CD4-positive, alpha-beta T cell treated with Interleukin-21 for 1 hour (primary cell): ENCODE results near the gene HOXB3.

Experiments used
- DNase-seq: peaks from one replicate; pipeline ENCODE4 v3.0.0-alpha.2; 2020

The HOXB3 gene

DNA sequence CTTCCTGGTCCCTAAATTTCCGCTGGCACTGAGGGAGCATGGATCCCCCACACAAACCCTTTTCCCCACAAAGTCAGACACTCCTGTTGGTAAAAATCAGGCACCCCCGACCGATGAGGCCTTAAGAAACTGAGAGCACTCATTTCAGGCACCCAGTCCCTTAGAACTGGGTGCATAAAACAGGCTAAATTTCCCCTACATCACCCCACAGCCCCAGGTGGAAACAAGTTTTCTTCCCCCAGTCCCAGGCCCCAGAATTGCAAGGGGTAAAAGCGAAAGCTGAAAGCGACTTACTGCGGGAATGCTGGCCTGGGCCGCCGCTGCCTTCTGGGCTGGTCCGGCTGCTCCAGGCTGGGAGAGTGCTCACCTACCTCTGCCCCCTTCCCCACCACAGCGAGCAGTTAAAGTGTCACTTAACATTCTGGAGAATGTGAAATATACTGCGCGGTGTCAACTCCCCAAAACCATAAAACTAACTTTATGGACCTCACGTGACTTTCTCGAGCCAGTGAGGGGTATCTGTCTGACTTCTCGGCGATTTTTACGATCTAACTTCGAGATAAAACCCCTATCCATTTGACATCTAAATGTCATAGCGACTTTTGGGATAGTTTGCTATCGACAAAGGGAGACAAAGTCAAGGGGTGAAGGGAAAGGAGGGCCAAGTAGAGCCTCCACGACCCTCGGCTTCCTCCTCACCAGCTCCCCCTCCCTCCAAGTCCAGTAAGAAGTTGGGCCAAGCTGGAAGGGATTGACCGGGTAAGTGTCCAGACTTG lies at the start of gene HOXB3:
HOXB3 (minus strand) TSS at position 411 of the 776 bp plus-strand sequence. CDS start 37,767 bp downstream, outside the sequence.
- no peak for DNase-seq

DNA sequence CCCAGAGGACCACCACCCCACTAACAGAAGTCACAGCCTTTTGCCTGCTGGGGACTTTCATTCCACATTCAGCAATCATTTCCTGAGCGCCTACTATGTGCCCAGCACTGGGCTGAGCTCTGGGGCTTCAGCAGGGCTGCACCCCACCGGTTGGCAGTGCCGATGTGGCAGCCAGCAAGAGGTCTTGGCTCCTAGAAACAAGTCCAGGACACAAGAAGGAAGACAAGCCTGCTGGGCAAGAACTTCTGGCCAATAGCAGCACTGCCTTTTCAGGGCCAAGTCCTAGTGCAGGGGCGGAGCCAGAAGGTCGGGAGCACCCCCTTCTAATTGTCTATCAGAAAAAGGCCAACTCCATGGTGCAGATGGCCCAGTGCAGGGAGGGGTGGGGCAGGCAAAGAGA lies 49.1 kb upstream of the HOXB3 start:
- DNase-seq = no peak

DNA sequence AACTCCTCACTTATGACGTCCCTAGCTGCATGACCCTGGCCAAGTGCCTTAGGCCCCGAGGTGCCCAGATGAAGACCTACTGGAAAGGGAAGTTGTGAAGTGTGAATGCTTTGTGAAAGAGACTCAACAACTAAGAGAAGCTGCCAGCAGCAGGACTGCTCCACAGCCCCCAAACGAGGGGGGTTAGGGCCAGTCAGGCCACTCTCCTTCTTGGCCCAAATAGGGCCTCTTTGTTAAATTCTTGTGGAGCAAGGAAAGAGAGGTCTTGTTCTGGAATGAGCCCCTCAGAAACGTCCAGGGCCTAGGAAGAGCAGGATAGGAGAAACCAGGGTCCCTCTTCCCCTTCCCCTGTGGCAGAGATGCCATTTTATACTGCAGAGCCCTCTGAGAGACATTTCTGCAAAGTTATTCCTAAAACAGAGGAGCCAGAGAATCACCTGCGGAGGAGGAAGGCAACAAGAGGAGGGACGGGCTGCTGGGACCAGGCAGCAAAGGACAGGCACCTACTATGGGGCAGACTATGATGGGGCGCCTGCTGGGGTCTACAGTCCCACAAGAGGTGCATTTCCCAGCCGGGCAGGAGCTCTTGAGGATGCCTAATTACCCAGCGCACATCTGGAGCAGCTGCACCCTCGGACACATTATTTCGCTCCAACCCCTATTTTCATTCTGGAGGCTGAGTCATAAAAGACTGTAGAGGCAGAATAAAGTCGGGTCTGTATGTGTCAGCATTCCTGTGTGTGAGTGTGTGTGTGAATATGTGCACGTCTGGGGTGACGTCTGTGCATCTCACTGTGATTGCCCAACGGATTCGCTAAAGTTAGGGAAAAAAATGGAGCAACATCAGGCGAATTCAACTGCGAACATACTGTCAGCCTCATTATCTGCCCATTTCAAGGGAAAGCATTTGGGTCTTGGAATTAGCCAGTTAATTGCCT lies 47.6 kb upstream of the HOXB3 start:
- DNase-seq = no peak

DNA sequence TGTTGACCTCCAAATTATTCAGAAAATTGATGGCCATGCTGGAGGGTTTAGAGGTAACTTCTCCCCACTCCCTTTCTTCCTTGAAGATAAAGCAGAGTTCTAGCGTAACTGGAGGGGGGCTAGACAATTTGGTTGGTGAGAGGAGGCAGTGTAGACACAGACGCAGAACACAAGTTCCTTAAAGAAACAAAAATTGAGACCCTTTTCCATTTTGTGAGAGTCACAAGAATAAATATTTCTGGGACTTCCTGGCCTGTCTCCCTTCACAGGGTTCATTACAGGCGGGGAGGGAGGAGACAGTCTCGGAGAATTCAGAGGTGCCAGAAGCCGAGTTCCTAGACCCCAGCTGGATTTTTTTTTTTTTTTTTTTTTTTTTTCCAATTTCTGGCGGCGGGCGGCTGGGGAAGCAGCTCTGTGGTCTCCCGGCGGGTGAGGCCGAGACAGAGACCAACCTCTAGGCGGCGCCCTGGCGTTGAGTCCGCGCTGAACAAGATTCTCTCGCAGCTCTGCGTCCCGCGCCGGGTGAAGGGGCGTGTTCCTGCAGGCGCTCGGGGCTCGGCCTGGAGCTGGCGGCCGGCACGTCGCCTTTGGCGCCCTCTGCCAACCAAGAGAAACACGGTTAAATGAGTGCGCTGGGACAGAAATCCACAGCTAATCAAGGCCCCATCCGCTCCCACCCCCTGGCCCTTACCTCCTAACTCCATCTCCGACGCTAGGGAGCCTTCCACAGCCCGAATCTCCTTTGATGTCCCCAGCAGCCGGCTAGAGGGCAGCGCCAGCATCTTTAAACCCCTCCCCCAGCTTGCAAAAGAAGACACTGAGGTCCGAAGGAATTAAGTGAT lies 46.4 kb upstream of the HOXB3 start:
- peak; percentile 66 for DNase-seq

DNA sequence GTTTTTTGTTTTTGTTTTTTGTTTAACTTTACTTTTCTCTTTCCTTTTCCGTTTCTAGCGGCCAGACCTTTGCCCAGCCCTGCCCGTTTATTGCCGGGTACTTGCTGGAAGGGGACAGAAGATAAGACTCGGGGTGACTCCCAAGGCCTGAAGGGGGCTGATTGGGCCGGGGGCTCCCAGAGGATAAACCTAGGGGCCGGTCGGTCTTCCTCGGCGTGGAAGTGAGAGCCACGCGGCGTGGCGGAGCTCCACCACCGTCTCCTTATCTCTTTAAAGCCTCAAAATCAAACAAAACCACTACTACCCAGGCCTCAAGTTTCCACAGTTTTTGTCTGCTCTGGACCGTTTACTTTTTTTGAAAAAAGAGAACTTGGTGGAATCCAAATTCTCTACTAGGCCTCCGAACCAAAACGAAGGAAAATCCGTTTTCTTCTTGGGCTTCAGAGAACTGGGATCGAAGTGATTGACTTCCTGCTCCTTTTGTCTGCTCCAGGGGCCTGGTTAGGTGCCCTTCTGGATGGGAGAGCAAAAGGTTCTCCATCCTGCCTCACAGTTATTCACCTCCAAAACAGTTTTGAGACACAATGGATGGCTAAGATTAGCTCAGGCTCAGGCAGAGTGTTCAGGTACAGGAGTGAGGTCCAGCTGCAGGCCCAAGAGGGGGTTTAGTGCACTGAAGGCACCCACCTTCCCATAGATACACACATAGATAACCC lies 44.6 kb upstream of the HOXB3 start:
- DNase-seq = no peak

DNA sequence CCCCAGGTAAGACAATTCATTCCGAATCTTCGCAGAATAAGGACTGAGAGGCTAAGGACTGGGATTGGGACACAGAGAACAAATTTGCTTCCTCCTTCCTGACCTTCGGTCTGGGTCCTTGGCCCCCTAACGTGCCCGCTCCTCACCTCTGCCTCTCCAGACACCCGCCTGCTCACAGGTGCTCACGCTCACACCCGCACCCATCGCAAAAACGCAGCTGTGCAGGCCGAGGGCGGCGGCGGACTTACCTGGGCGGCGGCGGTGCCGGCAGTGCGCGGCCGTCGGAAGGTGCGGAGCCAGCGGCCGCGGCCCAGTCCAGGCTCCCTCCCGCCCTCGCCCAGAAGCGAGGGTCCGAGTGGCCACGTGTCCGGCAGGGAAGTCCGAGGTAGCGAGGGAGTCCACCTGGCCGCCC lies 43.2 kb upstream of the HOXB3 start:
- DNase-seq = no peak

DNA sequence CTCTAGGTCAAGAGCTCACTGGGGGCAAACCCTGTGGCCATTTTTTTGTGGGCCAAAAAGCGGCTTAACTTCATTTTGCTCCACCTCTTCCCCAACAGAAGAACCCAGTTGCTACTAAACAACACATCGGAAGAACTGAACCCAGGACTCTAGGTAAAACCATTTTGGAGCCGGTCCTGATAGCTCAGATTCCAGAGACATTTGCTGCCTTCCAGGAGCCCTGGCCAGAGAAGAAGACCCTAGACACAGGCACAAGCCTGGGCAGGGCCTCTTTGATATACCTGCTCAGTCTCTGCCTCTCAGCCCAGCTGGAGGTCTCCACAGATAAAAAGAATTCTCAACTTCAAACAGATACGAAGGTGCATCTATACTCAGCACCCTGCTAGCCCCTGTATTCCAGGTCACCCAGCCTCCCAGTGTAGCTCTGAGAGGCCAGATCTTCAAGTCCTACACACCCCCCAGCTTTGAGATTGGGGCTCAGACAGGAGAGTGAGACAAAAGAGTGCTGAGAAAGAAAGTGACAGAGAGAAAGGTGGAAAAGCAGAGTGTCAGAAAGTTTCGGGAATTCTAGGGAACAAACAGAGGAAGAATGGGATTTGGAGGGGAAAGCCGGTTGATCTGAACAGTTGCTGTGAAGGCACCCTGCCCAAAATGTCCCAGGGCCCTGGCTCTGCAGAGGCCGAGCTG lies 42.7 kb upstream of the HOXB3 start:
- no peak for DNase-seq

DNA sequence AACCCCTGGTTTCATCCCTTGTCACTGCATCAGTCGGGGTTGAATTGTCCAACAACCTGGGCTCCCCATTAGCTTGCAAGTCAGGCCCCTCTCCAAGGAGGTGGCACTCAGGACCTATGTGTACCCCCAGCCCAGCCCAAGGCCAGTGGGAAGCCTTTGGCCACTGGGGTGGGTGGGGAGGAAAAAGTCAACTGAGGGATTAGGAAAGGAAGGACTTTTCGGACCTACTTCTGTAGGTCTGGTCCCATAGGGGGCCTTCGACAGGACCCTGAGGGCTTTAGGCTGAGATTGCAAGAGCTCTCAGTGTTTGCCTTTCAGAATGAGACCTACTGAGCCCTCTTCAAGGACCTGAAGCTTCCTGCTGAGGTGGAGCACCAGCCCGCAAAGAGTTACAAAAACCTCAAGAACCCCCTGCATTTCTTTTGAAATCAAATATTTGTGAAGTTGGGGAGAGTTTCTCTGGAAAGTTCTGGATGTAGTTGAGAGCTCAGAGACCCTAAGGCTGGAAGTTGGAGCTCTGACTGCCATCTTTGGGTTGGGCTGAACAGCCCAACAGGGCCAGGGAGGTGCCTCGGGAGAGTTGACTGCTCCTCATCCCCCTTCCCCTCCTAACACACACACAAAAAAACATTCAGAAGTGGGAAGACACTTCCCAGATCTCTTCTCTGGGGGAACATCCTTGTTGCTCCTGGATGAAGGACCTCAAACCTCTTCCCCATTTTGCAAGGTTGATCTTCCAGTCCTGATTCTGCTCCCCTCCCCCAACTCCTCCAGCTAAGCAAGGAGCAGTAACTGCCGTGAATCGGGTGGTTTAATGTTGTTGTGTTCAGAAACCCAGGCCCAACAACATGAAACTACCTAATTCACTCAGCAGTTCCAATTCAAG lies 41.9 kb upstream of the HOXB3 start:
- no peak for DNase-seq

DNA sequence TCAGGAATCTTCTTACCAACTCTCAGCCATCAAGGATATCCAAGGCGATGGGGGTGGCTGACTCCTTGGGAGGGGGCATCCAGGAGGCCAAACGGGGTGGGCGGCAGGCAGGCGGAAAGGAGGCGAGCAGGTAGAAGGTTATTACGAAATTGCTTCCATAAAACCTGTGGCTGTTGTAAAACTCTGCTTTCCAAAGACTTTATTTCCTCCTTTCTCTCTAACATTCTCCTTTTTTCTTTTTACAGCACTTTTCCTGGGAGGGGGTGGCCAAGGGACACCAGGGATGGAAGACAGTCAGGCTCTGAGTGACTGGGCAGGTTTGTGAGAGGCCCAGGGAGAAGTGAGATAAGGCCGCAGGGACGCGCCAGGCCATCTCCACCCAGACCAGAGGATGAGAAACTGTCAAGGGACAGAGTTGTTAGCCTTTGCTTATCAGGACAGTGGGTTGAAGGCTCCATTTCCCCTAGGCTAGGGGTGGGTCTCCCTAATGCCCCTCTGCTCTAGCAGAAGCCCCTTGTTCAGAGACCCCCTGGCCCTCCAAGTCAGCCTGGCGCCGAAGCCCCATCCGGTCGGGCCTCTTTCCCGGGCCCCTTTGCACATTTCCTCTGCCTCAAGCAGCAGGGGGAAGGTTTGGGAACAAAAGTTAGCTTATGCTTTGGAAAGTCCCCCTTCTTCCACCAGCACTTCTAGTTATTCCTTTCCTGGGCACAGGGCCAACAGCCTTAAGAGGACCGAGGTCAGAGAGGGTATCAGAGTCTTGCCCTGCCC lies 41.1 kb upstream of the HOXB3 start:
- DNase-seq = no peak

DNA sequence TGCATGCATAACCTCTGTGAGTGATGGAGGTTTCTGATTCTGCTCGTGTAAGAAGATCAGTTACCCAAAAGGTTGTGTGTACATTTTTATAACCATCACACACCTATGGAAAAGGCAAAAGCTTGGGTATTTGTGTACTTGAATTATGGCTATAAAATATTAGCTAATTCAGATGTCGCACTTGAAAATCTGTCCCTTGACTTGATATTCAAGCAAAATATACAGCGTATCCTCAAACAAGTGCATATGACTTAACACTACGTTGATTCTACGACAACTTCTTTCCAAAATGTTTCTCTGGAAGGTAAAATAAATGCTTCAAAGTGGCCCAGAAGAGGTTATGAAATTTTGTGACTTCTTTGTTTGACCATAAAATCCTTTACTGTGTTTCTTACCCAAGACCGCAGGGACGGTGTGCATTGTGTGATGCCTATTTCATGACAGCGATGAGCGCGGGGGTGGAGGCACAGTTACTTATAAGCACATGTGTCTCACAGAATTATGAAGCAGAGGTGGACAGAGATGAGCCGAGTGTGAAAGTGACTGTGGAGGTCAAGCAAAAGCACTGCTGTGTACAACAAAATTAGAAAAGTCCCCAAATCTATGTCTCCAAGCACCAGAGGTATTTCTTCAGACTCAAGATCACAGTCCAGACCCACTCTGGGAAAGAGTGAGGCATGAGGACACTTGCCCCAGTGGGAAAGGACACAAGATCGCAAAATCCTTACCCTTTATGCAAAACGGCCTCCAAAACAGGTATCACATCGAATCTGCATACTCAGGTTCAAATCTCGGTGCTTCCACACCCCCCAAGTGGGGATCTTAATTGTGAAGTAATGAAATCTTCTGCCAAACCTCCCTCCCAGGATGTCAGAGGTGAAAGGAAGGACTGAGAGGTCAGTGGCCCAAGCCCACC lies 40.2 kb upstream of the HOXB3 start:
- no peak for DNase-seq

DNA sequence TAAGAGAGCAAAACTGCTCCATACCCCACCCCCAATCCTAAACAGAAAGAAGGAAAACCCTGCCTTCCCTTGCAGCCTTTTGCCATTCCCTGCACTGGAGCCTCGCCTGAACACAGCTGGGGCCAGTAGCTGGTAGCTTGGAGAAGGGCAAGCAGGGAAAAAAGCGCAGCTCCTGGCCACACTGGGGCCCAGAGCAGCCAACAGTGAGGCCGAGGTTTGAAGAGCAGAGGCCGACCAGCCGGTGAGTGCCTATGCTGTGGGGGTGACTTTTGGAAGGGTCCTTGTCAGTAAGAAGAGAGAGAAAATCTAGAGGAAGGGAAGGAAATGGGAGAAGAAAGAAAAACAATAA lies 39.3 kb upstream of the HOXB3 start:
- no peak for DNase-seq

DNA sequence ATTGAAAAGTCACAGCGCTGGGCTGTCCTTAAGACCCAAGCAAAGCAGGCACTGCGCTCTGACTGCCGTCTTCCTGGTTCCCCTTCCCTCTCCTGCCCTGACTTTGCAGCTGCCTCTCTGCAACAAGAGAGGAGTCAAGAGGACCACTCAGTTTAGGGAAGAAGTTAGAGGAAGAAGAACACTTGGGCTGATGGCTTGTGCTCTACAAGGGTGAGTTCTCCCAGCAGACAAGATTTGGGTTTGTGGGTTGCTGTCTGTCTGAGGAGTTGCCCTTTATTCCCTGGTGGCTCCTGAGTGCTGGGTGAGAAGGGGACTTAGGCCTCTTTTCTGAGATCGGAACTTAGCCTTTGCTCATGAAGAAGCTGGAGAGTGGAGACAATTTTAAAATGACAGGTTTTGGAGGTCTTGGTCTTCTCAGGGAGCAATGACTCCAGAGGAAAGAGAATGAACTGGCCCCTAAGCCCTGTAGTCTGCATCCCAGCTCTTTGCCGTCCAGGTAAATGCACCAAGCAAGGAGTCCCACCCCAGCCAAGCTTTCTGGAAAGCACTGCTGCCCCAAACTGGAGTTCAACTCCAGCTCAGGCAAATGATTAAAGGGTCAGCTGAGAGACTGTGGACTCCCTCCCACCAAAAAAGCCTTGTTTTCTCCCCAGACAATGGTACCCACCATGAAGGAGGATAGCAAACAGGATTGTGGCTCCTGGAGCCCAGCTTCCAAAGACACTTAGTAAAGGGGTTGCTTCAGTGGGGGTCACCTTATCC lies 38.8 kb upstream of the HOXB3 start:
- no peak for DNase-seq

DNA sequence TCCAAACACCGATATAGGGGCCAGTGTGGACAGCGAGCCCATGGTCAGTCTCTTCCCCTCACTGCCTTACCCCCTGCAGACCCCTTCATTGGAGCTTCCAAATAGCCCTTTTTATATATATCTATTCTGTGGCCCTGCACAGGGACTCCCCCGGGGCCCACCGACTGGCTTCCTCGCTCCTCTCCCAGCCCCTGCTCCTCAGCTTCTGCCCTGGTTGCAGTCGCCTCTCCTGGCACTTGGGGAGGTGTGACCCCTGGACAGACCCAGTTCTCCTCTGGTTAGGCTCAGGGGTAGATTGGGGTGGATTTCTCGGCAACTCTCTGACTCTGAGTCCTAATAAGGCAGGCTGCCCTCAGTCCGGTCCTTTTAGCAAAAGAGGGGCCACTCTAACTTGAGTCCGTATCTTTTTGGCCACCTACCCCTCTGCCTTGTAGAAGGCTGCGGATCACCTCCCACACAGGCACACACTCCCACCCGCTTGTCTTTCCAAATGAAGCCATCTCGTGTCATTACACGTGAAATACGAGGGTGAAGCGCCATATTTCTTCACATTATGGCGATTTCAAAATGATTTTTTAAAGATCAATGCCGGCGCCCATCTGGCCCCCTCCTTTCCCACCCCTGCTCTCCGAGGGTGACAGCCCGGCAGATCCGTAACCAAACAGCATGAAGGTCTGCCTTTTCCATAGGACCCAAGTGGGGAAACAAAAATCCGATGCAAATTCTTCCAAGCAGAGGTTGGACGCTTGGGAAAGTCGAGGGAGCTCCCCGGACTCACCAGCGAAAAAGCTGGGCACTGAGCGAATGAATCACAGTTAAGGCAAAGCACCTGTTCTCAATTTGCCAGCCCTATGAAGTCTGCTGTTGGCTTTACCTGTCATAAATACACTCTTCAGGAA lies 37.8 kb upstream of the HOXB3 start:
- DNase-seq = no peak

DNA sequence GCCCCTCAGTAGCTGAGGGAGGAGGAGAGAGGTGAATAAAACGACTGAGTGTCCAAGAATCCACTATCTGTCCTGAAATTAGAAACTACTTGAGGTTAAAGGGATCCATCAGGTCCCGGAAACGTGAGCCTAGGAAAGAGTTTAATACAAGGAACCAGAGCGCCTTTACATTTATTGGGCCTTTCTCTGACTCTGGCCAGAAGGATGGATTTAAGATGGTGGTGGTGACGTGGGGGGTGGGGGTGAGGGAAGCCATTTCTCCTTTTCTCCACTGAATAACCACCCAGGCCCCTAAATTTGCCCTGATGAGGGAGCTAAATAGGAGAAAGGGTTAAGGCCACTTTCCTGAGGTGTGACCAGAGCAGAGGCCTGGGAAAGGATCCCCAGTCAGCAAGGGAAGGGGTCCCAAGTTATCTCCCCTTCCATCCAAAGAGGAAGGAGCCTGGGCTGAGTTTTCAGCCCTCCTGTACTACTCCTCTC lies 37.1 kb upstream of the HOXB3 start:
- DNase-seq = no peak

DNA sequence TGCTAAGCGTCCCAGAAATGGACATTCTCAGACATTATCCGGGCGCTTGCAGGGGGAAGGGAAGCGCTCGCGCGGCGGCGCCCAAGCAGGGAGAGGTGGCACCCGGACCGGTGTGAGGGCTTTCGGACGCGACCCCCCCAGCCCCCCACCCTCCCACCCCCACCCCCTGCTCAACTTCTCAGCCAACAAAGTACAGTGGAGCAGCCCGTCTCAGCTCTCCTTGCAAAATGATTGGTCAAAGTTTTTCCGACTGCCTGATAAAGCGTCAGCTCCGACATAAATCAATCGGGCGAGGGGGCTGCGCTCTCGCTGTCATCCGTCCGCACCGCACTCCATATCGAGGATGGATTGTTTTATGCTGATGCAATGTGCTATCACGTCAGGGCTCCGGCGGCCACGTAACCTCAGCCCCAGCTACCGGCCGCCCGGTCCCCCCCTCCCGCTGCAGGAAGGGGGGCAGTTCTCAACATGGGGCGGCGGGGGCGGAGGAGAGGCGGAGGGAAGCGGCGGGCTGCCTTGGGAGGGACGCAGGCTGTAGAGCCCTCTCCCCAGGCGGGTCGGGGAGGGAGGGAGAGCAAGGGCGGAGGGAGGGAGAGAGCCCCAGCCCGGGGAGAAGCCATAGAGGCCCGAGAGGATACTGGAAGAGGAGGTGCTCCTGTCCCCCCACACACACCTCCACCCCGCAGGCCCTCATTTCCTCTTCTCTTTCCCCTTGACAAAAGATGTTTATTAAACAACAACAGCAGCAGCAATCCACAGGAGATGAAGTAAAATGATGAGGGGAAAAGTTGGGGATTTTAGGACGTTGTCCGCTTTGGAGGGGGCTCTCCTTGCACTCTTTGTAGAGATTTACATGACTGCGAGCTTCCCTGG lies 36.4 kb upstream of the HOXB3 start, which contains the start of gene HOXB9:
HOXB9 (minus strand) TSS at position 114 of the 873 bp plus-strand sequence; CDS start at position 25, 89 bp downstream.
- DNase-seq = peak; percentile 43
